Activated CD4-positive, alpha-beta T cell treated with anti-CD3 and anti-CD28 coated beads, Interleukin-2, amount 10 ng/mL, durations not matched to agents 7 days and 5 days (primary cell): ENCODE measurements around the gene SLC25A14. TPM values are rescaled to one million over a fixed set of nuclear protein-coding genes. Genes with fewer than 3 reads are reported as not detected.
"Not testable (repeated sequence)": the region's sequence is repeated elsewhere in the genome, so short reads cannot be mapped to it uniquely, and the experiment has no call there.

Source experiments
- CTCF ChIA-PET: fragments of 350-600 bp; sonication (Branson Sonifier 250); formaldehyde crosslinking; loops from one replicate; lab custom pipeline; 2021; ENCODE audit warnings: antibody characterized with exemption; lab: Charles Lee
- POLR2A ChIA-PET: fragments of 350-600 bp; sonication (Branson Sonifier 250); formaldehyde crosslinking; loops from one replicate; lab custom pipeline; 2021; ENCODE audit warnings: antibody characterized with exemption; lab: Charles Lee
- DNase-seq: peaks from one replicate; pipeline ENCODE4 v3.0.0-alpha.2; 2020
- H3K27ac Mint-ChIP-seq: one replicate; pipeline ENCODE4 v1.8.0; 2021; ENCODE audit warnings: mild to moderate bottlenecking, moderate library complexity, mixed read lengths
- H3K27me3 Mint-ChIP-seq: one replicate; pipeline ENCODE4 v1.8.0; 2021; ENCODE audit warnings: mixed read lengths
- H3K36me3 Mint-ChIP-seq: one replicate; pipeline ENCODE4 v1.8.0; 2021; ENCODE audit warnings: low read depth, mixed read lengths
- H3K4me1 Mint-ChIP-seq: one replicate; pipeline ENCODE4 v1.8.0; 2021; ENCODE audit warnings: mixed read lengths
- H3K4me3 Mint-ChIP-seq: one replicate; pipeline ENCODE4 v1.8.0; 2021; ENCODE audit warnings: mild to moderate bottlenecking, moderate library complexity, mixed read lengths
- H3K9me3 Mint-ChIP-seq: one replicate; pipeline ENCODE4 v1.8.0; 2021; ENCODE audit warnings: mixed read lengths
- total RNA-seq, 2 experiments: library from RNA; stranded (reverse); gene quantifications; one replicate each; pipeline ENCODE4 v1.2.3, GENCODE V29; 2021

Gene SLC25A14
- 10 to 100 TPM; 13.2 to 14.8 TPM for total RNA-seq

- H3K27ac Mint-ChIP-seq, result peak within 1 kb of the TSS; percentile 96
- ChIA-PET POLR2A (no interaction called here), CTCF (interaction anchor here (1.0 kb wide), 1 partner anchor 9 kb away, joined by 3 read pairs; no protein-coding TSS in a partner anchor)
- H3K4me3 Mint-ChIP-seq, result peak within 1 kb of the TSS; percentile 85
- H3K4me1 Mint-ChIP-seq, result peaks cover 26% of the 10 kb centered on the region
- no peaks in the 10 kb centered on the region for H3K27me3 Mint-ChIP-seq
- no peaks in the 10 kb centered on the region for H3K36me3 Mint-ChIP-seq
- H3K9me3 Mint-ChIP-seq, result no peaks in the 10 kb centered on the region
- peak; percentile 80 for DNase-seq
Observed at GRCh38 chrX:130339408-130340222, at the start of gene SLC25A14. Gene SLC25A14 (plus strand): TSS chrX:130339919. CDS start chrX:130340279, 360 bp downstream.

GRCh38 chrX:130295519-130296296 lies 44.0 kb upstream of the SLC25A14 start:
- Mint-ChIP-seq H3K27ac (no peak overlapping the region), H3K4me3 (no peak overlapping the region), H3K4me1 (no peaks in the 10 kb centered on the region), H3K9me3 (no peaks in the 10 kb centered on the region), H3K36me3 (no peaks in the 10 kb centered on the region), H3K27me3 (peaks cover 3% of the 10 kb centered on the region)
- no peak for DNase-seq
- ChIA-PET POLR2A (no interaction called here), CTCF (interaction anchor here (0.6 to 2.1 kb wide), 2 partner anchors 10 to 591 kb away, joined by 3 to 7 read pairs; no protein-coding TSS in a partner anchor)

- no peaks in the 10 kb centered on the region for H3K4me1 Mint-ChIP-seq
- no peaks in the 10 kb centered on the region for H3K36me3 Mint-ChIP-seq
- ChIA-PET POLR2A (no interaction called here), CTCF (interaction anchor here (2.1 kb wide), 1 partner anchor 9 kb away, joined by 7 read pairs; no protein-coding TSS in a partner anchor)
- DNase-seq, result no peak
- no peak overlapping the region for H3K27ac Mint-ChIP-seq
- H3K4me3 Mint-ChIP-seq, result no peak overlapping the region
- peaks cover 3% of the 10 kb centered on the region for H3K27me3 Mint-ChIP-seq
- H3K9me3 Mint-ChIP-seq, result no peaks in the 10 kb centered on the region
Observed at GRCh38 chrX:130296297-130296678, 43.4 kb upstream of the SLC25A14 start.

GRCh38 chrX:130296743-130297142 lies 43.0 kb upstream of the SLC25A14 start:
- no peak for DNase-seq
- no peak overlapping the region for H3K27ac Mint-ChIP-seq
- CTCF ChIA-PET, result no interaction called here
- H3K4me1 Mint-ChIP-seq, result no peaks in the 10 kb centered on the region
- H3K36me3 Mint-ChIP-seq, result no peaks in the 10 kb centered on the region
- POLR2A ChIA-PET, result no interaction called here
- no peak overlapping the region for H3K4me3 Mint-ChIP-seq
- peaks cover 3% of the 10 kb centered on the region for H3K27me3 Mint-ChIP-seq
- no peaks in the 10 kb centered on the region for H3K9me3 Mint-ChIP-seq

- no peak overlapping the region for H3K27ac Mint-ChIP-seq
- no peaks in the 10 kb centered on the region for H3K36me3 Mint-ChIP-seq
- ChIA-PET POLR2A (no interaction called here), CTCF (no interaction called here)
- DNase-seq, result no peak
- H3K9me3 Mint-ChIP-seq, result no peaks in the 10 kb centered on the region
- no peaks in the 10 kb centered on the region for H3K4me1 Mint-ChIP-seq
- no peak overlapping the region for H3K4me3 Mint-ChIP-seq
- no peaks in the 10 kb centered on the region for H3K27me3 Mint-ChIP-seq
Observed at GRCh38 chrX:130299279-130300009, 40.3 kb upstream of the SLC25A14 start.

- no peak for DNase-seq
- CTCF ChIA-PET, result no interaction called here
- no peaks in the 10 kb centered on the region for H3K27me3 Mint-ChIP-seq
- POLR2A ChIA-PET, result no interaction called here
- H3K36me3 Mint-ChIP-seq, result no peaks in the 10 kb centered on the region
- no peaks in the 10 kb centered on the region for H3K4me1 Mint-ChIP-seq
- H3K4me3 Mint-ChIP-seq, result no peak overlapping the region
- no peaks in the 10 kb centered on the region for H3K9me3 Mint-ChIP-seq
- no peak overlapping the region for H3K27ac Mint-ChIP-seq
Observed at GRCh38 chrX:130300010-130300282, 39.8 kb upstream of the SLC25A14 start.

- ChIA-PET CTCF (no interaction called here), POLR2A (no interaction called here)
- no peaks in the 10 kb centered on the region for H3K9me3 Mint-ChIP-seq
- H3K4me3 Mint-ChIP-seq, result no peak overlapping the region
- no peaks in the 10 kb centered on the region for H3K4me1 Mint-ChIP-seq
- no peak for DNase-seq
- H3K36me3 Mint-ChIP-seq, result no peaks in the 10 kb centered on the region
- no peak overlapping the region for H3K27ac Mint-ChIP-seq
- no peaks in the 10 kb centered on the region for H3K27me3 Mint-ChIP-seq
Observed at GRCh38 chrX:130301405-130301804, 38.3 kb upstream of the SLC25A14 start.

- CTCF ChIA-PET, result no interaction called here
- no peak for DNase-seq
- H3K36me3 Mint-ChIP-seq, result no peaks in the 10 kb centered on the region
Observed at GRCh38 chrX:130301977-130302376, 37.7 kb upstream of the SLC25A14 start.

GRCh38 chrX:130304587-130305368 lies 34.9 kb upstream of the SLC25A14 start:
- ChIA-PET CTCF (interaction anchor here (0.5 to 2.1 kb wide), 2 partner anchors 10 to 317 kb away, joined by 3 to 7 read pairs; no protein-coding TSS in a partner anchor), POLR2A (no interaction called here)
- no peak overlapping the region for H3K27ac Mint-ChIP-seq
- H3K27me3 Mint-ChIP-seq, result no peaks in the 10 kb centered on the region
- H3K36me3 Mint-ChIP-seq, result no peaks in the 10 kb centered on the region
- no peak for DNase-seq
- no peak overlapping the region for H3K4me3 Mint-ChIP-seq
- no peaks in the 10 kb centered on the region for H3K9me3 Mint-ChIP-seq
- H3K4me1 Mint-ChIP-seq, result no peaks in the 10 kb centered on the region

More at GRCh38 chrX:130301977-130302376, 37.7 kb upstream of the SLC25A14 start:
- POLR2A ChIA-PET, result no interaction called here
- Mint-ChIP-seq H3K4me1 (no peaks in the 10 kb centered on the region), H3K27me3 (no peaks in the 10 kb centered on the region), H3K27ac (no peak overlapping the region), H3K4me3 (no peak overlapping the region), H3K9me3 (no peaks in the 10 kb centered on the region)

GRCh38 chrX:130319886-130320285 lies 19.8 kb upstream of the SLC25A14 start:
- peaks cover 22% of the 10 kb centered on the region for H3K27me3 Mint-ChIP-seq
- H3K4me1 Mint-ChIP-seq, H3K36me3 Mint-ChIP-seq, H3K4me3 Mint-ChIP-seq, H3K9me3 Mint-ChIP-seq, DNase-seq, H3K27ac Mint-ChIP-seq, CTCF ChIA-PET, POLR2A ChIA-PET: not testable (repeated sequence)

GRCh38 chrX:130321550-130321949 lies 18.2 kb upstream of the SLC25A14 start:
- no peak for DNase-seq

GRCh38 chrX:130330146-130330545 lies 9.6 kb upstream of the SLC25A14 start:
- no peak overlapping the region for H3K27ac Mint-ChIP-seq
- H3K9me3 Mint-ChIP-seq, result no peaks in the 10 kb centered on the region
- no peak for DNase-seq
- ChIA-PET POLR2A (no interaction called here), CTCF (interaction anchor here (1.4 kb wide), 1 partner anchor 9 kb away, joined by 3 read pairs; no protein-coding TSS in a partner anchor)
- H3K4me1 Mint-ChIP-seq, result no peaks in the 10 kb centered on the region
- no peaks in the 10 kb centered on the region for H3K36me3 Mint-ChIP-seq
- H3K27me3 Mint-ChIP-seq, result peaks cover 13% of the 10 kb centered on the region
- H3K4me3 Mint-ChIP-seq, result no peak overlapping the region

More at GRCh38 chrX:130321550-130321949, 18.2 kb upstream of the SLC25A14 start:
- H3K9me3 Mint-ChIP-seq, result peaks cover 6% of the 10 kb centered on the region
- no peaks in the 10 kb centered on the region for H3K36me3 Mint-ChIP-seq
- H3K4me3 Mint-ChIP-seq, result peak overlapping the region; percentile 25
- no peak overlapping the region for H3K27ac Mint-ChIP-seq
- ChIA-PET CTCF (no interaction called here), POLR2A (no interaction called here)
- H3K27me3 Mint-ChIP-seq, result peaks cover 18% of the 10 kb centered on the region
- H3K4me1 Mint-ChIP-seq, result peaks cover 8% of the 10 kb centered on the region
